Hepatic stellate cell (primary cell): Measurements from ENCODE around the gene COL3A1.

Experiments used
- DNase-seq: peaks from one replicate; pipeline ENCODE4 v3.0.0; 2011; ENCODE audit warnings: low spot score

COL3A1 gene

DNA sequence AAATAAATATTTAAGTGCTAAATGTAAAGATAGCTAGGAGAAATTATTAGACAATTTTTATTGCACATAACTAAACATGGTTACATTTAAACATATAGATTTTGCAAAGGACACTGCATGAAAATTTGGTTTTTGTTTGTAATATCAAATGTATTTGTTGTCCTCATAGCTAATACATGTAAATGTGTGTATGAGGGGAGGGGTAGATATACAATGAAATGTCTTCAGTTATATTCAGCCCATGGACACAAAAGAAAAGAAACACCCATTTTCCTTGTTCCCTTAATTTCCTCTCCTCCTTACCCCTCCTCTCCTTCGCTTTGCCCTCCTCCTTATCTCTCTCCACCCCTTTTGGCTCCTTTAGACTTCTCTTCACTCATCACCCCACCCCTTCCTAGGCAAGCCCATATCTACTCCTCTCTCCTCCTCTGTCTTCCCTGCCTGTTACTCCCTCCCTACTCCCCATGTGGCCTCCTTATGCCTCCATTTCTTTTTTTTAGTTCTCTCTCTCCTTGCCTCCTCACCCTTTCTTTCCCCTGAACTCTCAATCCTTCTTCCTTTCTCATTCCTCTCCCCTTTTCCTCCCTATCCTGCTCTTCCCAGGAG is 1.4 kb downstream of the COL3A1 start:
- DNase-seq = peak; percentile 19

DNA sequence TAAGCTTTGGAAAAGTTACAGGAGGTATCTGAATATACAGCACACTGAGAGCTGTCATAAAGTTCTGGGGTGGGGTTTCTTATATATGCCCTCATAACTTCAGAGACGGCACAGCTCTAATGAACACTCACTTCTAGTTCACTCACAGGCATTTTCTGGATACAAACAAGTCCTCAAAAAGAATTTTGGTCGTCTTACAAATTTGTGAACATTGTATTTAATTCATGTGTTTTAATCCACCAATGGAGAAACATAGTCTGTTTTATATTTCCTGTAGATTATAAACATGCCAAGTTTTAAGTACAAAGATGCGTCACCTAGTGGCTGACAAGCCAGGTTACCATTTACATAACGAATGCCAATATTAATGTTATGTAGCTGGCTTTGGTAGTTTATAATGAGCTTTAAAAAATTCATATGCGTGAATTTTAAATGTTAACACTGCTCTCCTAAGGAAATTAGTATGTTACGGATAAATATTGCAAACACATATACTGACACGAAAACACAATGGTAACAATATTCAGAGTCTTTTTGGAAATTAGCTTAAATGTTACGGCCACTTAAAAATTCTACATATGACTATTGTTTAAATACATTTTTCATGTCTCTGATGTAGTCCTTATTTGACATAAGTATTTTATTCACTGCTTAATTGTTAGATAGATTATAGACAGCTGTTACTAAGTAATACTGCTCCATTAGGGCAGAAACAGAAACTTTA is 2.5 kb downstream of the COL3A1 start:
- no peak for DNase-seq

DNA sequence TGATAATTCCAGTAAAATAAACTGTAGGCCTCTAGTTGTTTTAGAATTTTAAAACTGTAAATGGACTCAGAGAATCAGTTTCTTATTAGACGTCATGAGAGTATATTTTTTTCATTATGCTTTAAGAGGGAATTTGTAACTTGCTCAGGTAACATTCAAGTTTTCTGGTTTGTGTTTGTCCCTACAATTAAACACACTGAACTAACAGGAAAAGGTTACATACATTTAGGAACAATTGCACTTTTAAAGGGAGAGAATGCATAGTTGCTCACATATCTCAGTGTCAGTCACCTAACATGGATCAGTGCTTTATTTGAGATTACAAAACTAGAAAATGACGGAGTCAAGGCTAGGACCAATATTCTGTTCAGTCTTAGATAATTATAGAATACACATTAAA is 3.1 kb downstream of the COL3A1 start:
- no peak for DNase-seq

DNA sequence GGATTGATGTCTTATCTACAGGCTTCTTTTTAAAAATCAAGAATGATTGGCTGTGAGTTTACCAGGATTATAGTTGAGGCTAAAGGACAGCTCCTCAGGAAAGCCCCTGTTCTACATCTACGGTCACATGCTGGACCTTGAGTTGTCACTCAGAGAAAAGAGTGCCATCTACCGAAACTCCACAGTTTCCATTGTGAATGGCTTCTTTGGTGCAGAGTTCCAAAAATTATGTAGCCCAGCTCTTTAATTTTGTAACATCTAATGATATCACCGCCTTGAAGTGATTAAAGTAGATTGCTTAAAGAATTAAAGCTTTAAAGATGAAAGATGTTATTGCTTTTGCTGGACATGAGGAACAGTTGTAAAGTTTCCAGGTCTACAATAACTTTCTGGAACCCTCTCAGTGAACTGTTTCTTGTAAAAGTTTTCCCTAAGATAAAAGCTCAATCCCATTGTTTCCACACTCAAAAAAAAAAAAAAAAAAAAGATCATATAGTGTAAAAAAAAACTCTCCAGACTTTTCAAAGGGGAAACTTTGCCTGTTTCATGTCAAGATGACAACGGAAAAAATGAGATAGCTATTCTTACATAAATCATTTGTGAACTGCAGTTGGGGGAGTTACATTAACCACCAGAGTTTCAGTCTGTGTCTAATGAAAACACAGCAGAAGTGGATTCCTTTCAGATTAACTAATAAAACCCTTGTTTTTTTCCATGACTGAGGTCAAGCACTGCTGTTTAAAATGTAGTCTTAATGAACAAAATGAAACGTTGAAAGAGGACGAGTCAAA is 4.3 kb downstream of the COL3A1 start:
- DNase-seq = no peak

DNA sequence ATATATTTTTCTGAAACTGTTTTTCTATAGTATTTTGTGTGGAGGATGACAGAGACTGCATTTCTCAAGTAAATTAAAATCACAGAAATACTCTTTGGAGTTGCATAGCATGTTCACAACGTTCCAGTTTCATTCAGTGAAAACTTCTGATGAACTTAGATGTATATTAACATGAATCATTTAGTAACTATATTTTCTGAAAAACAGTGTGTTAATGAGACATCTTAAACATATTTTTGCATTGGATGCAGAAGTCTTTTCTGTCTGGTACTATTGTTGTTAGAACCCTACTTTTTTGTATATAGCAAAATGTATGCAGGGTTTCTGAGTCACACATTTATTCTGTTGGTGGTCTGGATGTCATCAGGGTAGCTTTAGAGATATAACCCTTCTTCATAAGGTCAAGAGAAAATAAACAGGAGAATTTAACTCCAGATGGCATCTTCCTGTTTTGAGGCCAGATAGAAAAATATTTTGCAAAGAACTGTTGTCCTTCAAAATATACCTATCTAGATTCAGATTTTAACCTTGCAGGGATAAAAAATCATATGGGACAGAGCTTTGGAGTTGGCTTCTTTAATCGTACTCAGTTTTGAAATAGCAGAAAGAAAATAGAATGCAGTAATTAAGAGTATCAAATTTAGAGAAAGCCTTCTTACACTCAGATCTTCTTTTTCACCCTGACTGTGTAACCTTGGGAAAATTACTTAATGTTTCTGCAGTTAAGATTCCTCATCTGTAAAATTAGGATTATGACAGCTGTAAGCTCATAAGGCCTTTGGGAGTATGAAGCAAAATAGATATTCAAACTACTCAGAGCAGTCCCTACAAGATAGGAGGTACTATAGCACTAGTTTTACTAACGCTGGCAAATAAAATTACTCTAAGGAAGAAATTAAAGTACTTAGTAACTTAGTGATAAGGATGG is 5.3 kb downstream of the COL3A1 start:
- DNase-seq = no peak

DNA sequence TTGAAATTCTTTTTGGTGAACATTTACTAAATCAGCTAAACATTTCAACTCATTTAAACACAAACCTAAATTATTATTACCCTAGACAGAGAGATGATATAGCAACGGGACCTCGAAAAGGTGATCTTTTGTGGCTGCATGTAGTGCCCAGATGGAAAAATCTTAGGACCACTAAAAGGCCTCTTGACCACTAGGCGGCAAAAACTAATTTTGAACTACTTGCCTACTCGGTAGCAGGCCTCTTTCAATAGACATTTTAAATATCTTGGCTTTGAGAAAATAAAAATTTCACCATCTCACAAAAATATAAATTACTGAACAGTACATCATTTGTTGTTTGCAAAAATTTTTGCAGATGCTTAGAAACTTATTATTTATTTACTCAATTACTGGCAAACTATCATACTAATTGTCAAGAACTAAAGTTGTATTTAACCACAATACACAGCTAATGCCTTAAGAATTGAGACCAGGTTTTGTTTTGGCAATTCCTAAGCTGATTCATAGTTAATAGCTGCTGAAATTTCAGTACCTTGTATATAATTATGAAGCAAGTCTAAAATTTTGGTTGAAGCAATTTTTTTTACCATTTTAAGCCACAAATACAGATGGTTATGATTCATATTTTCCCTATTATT is 9.4 kb downstream of the COL3A1 start:
- DNase-seq = no peak

DNA sequence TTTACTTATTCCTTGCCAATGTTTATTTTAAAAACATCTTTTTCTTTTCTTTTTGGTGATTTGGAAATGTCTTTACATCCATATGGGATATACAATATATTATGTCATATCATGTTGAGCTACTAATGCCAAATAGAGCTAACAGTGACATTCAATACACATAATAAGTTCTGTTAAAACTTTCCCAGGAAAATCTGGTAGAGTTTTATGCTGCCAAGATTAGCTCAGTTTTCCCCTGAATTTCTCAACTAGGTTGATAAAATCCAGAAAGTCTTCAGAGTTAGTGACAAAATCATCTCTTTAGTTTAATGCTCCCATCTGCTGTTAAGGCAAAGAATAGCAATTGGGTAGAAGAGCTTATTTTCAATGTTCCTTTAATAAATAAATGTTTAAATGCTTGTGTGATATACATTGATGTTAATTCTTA is 9.9 kb downstream of the COL3A1 start:
- no peak for DNase-seq

DNA sequence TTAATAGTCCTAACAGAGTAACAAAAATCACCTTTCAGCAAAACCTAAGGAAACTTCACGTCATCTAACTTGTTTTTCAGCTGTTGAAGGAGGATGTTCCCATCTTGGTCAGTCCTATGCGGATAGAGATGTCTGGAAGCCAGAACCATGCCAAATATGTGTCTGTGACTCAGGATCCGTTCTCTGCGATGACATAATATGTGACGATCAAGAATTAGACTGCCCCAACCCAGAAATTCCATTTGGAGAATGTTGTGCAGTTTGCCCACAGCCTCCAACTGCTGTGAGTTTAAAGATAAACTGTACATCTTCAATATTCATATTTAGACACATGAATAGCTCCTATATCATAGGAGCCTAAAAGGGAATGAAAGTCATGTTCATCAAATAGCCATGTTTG is 10.5 kb downstream of the COL3A1 start:
- DNase-seq = no peak

DNA sequence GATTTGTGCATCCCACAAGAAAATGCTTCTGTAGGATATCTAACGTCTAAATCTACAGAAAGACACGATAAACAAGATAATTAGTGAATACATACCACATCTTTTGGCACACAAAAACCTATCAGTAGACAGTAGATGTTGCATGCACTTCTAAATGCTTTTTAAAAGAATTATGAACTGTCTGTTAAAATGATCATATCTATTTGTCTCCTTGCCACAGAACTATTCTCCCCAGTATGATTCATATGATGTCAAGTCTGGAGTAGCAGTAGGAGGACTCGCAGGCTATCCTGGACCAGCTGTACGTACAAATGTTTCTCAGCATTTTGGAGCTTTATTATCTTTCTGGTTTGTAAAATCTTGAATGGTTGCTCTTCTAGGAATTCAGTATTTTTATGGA is 12.7 kb downstream of the COL3A1 start:
- no peak for DNase-seq

DNA sequence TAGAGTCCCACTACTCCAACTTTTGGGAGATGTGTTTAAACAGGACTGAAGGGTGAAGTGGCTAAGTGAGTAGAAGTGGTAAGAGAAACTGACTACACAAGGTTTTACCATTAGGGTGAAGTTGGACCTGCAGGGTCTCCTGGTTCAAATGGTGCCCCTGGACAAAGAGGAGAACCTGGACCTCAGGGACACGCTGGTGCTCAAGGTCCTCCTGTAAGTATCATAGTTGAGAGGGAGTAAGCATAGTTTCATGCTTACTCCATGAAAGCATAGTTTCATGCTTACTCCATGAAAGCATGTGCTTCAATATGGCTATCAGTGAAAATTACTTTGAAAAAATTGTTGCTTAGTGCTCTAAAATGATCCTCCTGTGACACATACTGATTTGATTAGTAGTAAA is 19.1 kb downstream of the COL3A1 start:
- DNase-seq = no peak

DNA sequence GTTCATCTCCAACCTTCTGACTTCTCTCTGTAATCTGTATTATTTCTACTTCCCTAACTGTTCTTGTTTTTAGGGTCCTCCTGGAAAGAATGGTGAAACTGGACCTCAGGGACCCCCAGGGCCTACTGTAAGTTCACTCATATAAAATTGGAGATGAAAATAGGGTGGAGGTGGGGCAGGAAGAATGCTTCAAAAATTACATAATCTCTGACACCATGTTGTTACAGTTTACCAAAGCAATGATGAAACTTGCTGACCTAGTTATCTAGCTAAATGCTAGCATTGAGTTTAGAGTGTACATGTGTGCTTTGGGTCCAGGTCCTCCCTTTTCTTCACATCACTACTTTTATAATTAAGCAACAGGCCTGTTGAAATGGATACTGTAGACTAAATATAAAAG is 23.1 kb downstream of the COL3A1 start:
- no peak for DNase-seq

DNA sequence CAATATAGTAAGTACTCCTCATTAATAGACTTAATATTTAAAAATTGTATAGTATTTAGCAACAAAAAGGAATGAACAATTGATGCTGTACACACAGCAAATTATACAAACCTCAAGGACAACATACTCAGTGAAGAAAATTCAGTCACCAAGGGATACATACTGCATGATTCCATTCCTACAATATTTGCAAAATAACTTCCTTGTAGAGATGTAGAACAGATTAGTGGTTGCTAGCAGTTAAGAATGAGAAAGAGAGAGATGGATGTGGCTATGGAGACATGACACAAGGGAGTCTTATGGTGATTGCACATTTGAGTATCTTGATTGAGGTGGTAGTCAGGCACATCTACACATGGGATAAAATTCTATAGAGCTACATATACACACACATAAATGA is 26.0 kb downstream of the COL3A1 start:
- DNase-seq = no peak

DNA sequence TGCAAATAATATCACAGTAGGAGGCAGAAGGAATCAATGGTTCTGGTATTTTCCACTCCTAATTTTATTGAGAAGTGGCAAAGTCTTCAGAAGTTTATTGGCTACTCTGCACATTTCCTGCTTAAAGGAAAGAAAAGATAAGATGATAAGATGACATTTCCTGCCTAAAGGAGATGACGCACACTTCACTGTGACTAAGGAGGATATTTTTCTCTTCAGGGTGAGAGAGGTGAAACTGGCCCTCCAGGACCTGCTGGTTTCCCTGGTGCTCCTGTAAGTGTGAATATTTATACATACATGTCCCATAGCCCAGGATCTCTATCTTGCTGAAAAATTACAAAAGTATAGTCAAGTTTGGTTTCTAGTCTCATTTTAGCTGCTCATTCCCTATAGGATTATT is 27.9 kb downstream of the COL3A1 start:
- DNase-seq = no peak

DNA sequence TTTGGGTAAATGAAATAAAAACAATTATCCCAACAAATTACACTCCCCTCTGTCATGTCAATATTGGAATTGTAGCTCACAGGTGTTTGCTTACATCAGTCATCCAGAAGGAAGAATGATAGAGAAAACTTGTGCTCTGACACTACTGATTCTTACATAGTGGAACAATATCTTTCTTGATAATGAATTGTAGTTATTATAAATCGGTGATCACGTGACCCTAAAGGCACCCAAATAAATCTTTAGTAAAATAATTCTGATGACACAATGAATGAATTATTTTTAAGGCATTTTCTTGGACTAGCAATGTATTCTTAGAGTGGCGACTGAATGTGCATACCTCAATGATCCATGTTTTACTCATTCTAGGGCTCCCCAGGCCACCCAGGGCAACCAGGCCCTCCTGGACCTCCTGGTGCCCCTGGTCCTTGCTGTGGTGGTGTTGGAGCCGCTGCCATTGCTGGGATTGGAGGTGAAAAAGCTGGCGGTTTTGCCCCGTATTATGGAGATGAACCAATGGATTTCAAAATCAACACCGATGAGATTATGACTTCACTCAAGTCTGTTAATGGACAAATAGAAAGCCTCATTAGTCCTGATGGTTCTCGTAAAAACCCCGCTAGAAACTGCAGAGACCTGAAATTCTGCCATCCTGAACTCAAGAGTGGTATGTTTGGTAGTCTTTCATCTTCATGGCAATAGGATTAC is 34.5 kb downstream of the COL3A1 start:
- no peak for DNase-seq

DNA sequence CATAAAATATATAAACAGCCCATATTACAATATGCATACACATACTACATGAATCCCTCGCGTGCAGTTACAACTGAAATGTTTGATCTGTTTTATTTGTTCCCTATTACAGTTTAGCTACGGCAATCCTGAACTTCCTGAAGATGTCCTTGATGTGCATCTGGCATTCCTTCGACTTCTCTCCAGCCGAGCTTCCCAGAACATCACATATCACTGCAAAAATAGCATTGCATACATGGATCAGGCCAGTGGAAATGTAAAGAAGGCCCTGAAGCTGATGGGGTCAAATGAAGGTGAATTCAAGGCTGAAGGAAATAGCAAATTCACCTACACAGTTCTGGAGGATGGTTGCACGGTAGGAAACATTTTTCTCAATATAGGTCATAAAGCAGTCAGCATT is 36.4 kb downstream of the COL3A1 start:
- DNase-seq = no peak

DNA sequence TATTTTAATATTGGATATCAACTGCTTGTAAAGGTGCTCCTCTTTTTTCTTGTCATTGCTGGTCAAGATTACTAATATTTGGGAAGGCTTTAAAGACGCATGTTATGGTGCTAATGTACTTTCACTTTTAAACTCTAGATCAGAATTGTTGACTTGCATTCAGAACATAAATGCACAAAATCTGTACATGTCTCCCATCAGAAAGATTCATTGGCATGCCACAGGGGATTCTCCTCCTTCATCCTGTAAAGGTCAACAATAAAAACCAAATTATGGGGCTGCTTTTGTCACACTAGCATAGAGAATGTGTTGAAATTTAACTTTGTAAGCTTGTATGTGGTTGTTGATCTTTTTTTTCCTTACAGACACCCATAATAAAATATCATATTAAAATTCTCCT is 38.2 kb downstream of the COL3A1 start:
- no peak for DNase-seq

DNA sequence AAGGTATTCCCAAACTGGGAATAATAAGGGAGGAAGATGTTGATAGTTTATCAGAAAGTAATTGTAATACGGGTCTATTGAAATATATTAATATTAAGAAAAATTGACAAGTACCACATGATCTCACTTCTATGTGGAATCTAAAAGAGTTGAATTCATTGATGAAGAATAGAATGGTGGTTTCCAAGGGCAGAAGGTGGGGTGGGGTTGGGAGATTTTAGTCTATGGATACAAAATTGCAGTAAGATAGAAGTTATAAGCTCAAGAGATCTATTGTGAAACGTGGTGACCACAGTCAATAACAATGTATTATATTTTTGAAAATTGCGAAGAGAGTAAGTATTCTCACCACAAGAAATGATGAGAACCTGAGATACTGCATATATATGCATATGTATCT is 38.9 kb downstream of the COL3A1 start:
- no peak for DNase-seq

DNA sequence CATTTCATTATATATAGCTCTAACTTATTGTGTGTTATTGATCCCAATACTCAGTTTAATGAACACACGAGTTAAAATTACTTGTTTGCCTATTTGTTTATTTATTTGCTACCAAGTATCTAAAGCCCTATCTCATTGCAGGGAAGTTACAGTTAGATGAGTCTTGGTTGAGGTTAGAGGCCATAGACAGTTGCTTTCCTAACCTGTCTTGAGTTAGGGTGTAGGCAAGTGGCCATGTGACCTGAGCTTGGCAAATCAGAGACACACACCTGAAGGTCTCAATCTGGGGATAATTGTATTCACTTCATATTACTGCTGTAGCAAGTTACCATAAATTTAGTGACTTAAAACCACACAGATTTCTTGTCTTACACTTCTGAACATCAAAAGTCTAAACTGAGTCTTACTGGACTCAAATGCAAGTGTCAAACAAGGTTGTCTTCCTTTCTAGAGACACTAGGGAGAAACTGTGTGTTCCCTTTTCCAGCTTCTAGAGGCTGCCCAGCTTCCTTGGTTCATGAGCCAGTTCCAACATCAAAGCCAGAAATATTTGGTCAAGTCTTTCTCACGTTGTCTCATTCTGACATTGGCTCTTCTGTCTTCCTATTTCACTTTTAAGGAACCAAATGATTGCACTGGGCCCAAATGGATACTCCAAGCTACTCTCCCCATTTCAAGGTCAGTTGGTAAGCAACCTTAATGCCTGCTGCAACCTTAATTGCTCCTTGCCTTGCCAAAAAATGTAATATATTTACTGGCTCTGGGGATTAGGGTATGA is 39.7 kb downstream of the COL3A1 start:
- DNase-seq = no peak

DNA sequence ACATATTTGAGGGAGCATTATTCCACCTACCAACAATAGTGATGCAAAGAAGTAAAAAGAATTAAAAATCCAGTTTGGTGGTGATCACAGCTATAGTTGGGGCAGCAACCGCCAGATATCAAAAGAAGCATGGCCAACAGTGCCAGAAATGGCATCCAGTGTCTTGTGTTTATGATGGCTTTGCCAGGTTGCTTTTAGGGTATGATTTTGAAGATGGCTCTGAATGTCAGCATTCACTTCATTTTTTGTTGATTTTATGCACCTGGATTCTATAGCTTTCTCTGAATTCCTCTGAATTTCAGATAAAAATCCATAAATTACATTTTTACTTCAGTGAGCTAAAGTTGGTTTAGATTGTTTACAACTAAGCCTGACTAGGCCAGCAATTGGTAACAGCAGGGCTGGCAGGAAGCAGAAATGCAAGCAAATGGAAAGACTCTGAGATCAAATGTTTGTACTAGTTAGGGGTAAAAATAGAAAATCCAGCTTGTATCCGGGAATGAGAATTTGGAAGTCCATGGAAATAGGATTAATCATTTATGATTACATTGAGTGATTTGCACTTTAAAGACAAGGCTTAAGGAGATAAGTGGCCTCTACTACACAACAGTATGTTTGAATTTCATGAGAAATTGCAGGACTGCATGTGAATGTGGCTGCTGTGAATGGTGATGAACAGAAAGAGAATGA is 40.4 kb downstream of the COL3A1 start:
- DNase-seq = no peak

DNA sequence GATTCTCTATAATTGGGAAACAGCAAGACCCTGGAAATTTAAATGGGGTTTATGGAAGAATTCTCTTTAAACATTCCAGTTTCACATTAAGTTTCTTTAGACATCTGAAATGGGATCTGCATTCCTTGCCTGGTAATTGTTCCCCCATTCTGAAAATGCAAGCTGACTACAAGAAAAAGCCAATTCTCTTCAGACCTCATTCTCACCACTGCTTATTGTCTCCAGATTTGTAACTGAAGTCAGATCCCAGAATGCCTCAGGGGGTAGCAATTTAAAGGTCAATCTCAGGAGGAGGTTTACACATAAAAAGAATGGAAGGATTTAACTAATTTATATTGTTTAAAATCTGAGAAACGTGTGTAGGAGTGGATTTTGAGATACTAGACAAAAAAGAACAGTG is 41.2 kb downstream of the COL3A1 start:
- no peak for DNase-seq
